GM15510 (cell line): Measurements from ENCODE around the gene KSR1.

ENCODE experiments used
- POLR2A ChIP-seq: IDR thresholded peaks from 3 replicates; pipeline ENCODE4 v1.6.1; 2011; ENCODE audit warnings: borderline replicate concordance; ENCODE audit not compliant: insufficient read length; ENCODE audit errors: extremely low read depth

Gene KSR1

GRCh38 chr17:27565874-27566670, 109.8 kb downstream of the KSR1 start:
- TF ChIP-seq POLR2A = no peak

- TF ChIP-seq POLR2A = no peak
These were observed 110.7 kb downstream of the KSR1 start for GRCh38 chr17:27566671-27567562.

GRCh38 chr17:27567563-27567859, 111.3 kb downstream of the KSR1 start:
- TF ChIP-seq POLR2A = no peak

- TF ChIP-seq POLR2A = no peak
These were observed 112.0 kb downstream of the KSR1 start for GRCh38 chr17:27568216-27568615.

GRCh38 chr17:27568811-27569210, 112.6 kb downstream of the KSR1 start:
- no peak for TF ChIP-seq POLR2A

- no peak for TF ChIP-seq POLR2A
These were observed 113.0 kb downstream of the KSR1 start for GRCh38 chr17:27569257-27569722.

- no peak for TF ChIP-seq POLR2A
These were observed 113.8 kb downstream of the KSR1 start for GRCh38 chr17:27569884-27570577.

GRCh38 chr17:27570578-27570914, 114.3 kb downstream of the KSR1 start:
- TF ChIP-seq POLR2A = no peak

GRCh38 chr17:27571563-27572352, 115.5 kb downstream of the KSR1 start:
- no peak for TF ChIP-seq POLR2A

- no peak for TF ChIP-seq POLR2A
These were observed 116.4 kb downstream of the KSR1 start for GRCh38 chr17:27572665-27573064.

- no peak for TF ChIP-seq POLR2A
These were observed 117.3 kb downstream of the KSR1 start for GRCh38 chr17:27573548-27573947.

- TF ChIP-seq POLR2A = no peak
These were observed 117.8 kb downstream of the KSR1 start for GRCh38 chr17:27573971-27574525.

GRCh38 chr17:27575096-27575911, 119.1 kb downstream of the KSR1 start:
- no peak for TF ChIP-seq POLR2A
